ENCODE measurements around the gene PRICKLE4. TPM values are rescaled to one million over a fixed set of nuclear protein-coding genes. Genes with fewer than 3 reads are reported as not detected.

PRICKLE4 gene
- polyA plus RNA-seq (2013, experiment 1 of 2) = 0.33 TPM
- 0.15 TPM for polyA plus RNA-seq (2013, experiment 2 of 2)

- peak within 1 kb of the TSS; percentile 95 for H3K4me2 ChIP-seq (ENCODE audit: low read length, poor library complexity, severe bottlenecking)
- DNase-seq = peak; percentile 30
- peak within 1 kb of the TSS; percentile 64 to 84 for H3K4me3 ChIP-seq (ENCODE audit: insufficient read depth in 1 of 2, low read depth in 1 of 2, low read length in 2 of 2)
- H3K79me1 ChIP-seq (replicated peaks; ENCODE audit: low read length, poor library complexity, severe bottlenecking) = peaks cover 17% of the 10 kb centered on the region
- no peak within 1 kb of the TSS for H2AK5ac ChIP-seq (ENCODE audit: low read length, severe bottlenecking)
- H3K23ac ChIP-seq (ENCODE audit: low read length in 2 of 2) = no peak within 1 kb of the TSS
- no peak within 1 kb of the TSS for H4K91ac ChIP-seq (ENCODE audit: low read length)
- 1% methylated on average over 21 of the region's 36 CpGs for WGBS
- no peaks in the 10 kb centered on the region for H3K9me3 ChIP-seq (ENCODE audit: control insufficient read depth, low read length)
- peak within 1 kb of the TSS; percentile 23 to 60 for H3K18ac ChIP-seq (ENCODE audit: low read depth in 1 of 2, low read length in 2 of 2)
- H2BK15ac ChIP-seq (ENCODE audit: low read depth, poor library complexity, severe bottlenecking) = peak within 1 kb of the TSS; percentile 28
- H3K4me1 ChIP-seq (ENCODE audit: control insufficient read depth, insufficient read depth, low read depth, low read length) = peaks cover 14% of the 10 kb centered on the region
- H3K27me3 ChIP-seq (ENCODE audit: control insufficient read depth in 1 of 2, insufficient read depth in 1 of 2, low read length in 2 of 2) = no peaks in the 10 kb centered on the region
- peak within 1 kb of the TSS in 1 of 2 experiments; percentile 45 for H2BK12ac ChIP-seq (ENCODE audit: low read length in 2 of 2)
- H2BK120ac ChIP-seq (ENCODE audit: low read depth, low read length) = no peak within 1 kb of the TSS
- no peak within 1 kb of the TSS for H4K8ac ChIP-seq (ENCODE audit: low read length)
- no peak within 1 kb of the TSS for H3K14ac ChIP-seq (ENCODE audit: low read length in 2 of 2)
- peak within 1 kb of the TSS in 1 of 2 experiments; percentile 26 for H3K4ac ChIP-seq (ENCODE audit: low read depth in 1 of 2, low read length in 2 of 2)
- H3K9ac ChIP-seq (ENCODE audit: low read length) = peak within 1 kb of the TSS; percentile 92
- no peak within 1 kb of the TSS for H3K27ac ChIP-seq (ENCODE audit: low read length, poor library complexity, severe bottlenecking)
- no peak within 1 kb of the TSS for H2BK5ac ChIP-seq (ENCODE audit: low read depth, low read length, poor library complexity, severe bottlenecking)
- H3K36me3 ChIP-seq (ENCODE audit: control insufficient read depth in 1 of 2, insufficient read depth in 2 of 2, low read depth in 1 of 2, low read length in 2 of 2) = peaks cover 5 to 15% of the 10 kb centered on the region in 2 experiments
- peak within 1 kb of the TSS; percentile 68 for H2AFZ ChIP-seq (ENCODE audit: low read depth, low read length)
Measured at GRCh38 chr6:41780551-41781365, at the start of gene PRICKLE4. PRICKLE4 (plus strand) TSS chr6:41780782; CDS start chr6:41783474, 2,692 bp downstream.

GRCh38 chr6:41731561-41732086 is 49.0 kb upstream of the PRICKLE4 start:
- peaks cover 26% of the 10 kb centered on the region for H3K79me1 ChIP-seq (replicated peaks; ENCODE audit: low read length, poor library complexity, severe bottlenecking)
- H3K4ac ChIP-seq (ENCODE audit: low read depth in 1 of 2, low read length in 2 of 2) = no peak overlapping the region
- H3K4me3 ChIP-seq (ENCODE audit: insufficient read depth in 1 of 2, low read depth in 1 of 2, low read length in 2 of 2) = no peak overlapping the region
- WGBS = 92% methylated on average over 7 of the region's 7 CpGs
- H2BK5ac ChIP-seq (ENCODE audit: low read depth, low read length, poor library complexity, severe bottlenecking) = no peak overlapping the region
- H3K4me2 ChIP-seq (ENCODE audit: low read length, poor library complexity, severe bottlenecking) = peak overlapping the region; percentile 32
- H2BK15ac ChIP-seq (ENCODE audit: low read depth, poor library complexity, severe bottlenecking) = no peak overlapping the region
- no peak overlapping the region for H4K91ac ChIP-seq (ENCODE audit: low read length)
- H3K27me3 ChIP-seq (ENCODE audit: control insufficient read depth in 1 of 2, insufficient read depth in 1 of 2, low read length in 2 of 2) = no peaks in the 10 kb centered on the region
- H3K18ac ChIP-seq (ENCODE audit: low read depth in 1 of 2, low read length in 2 of 2) = no peak overlapping the region
- H3K14ac ChIP-seq (ENCODE audit: low read length in 2 of 2) = no peak overlapping the region
- no peak overlapping the region for H2AFZ ChIP-seq (ENCODE audit: low read depth, low read length)
- H4K8ac ChIP-seq (ENCODE audit: low read length) = no peak overlapping the region
- H3K9ac ChIP-seq (ENCODE audit: low read length) = no peak overlapping the region
- H3K36me3 ChIP-seq (ENCODE audit: control insufficient read depth in 1 of 2, insufficient read depth in 2 of 2, low read depth in 1 of 2, low read length in 2 of 2) = peaks cover 0 to 19% of the 10 kb centered on the region in 2 experiments
- DNase-seq = no peak
- H3K9me3 ChIP-seq (ENCODE audit: control insufficient read depth, low read length) = no peaks in the 10 kb centered on the region
- H3K4me1 ChIP-seq (ENCODE audit: control insufficient read depth, insufficient read depth, low read depth, low read length) = peaks cover 53% of the 10 kb centered on the region
- H2AK5ac ChIP-seq (ENCODE audit: low read length, severe bottlenecking) = peak overlapping the region; percentile 80
- H2BK120ac ChIP-seq (ENCODE audit: low read depth, low read length) = no peak overlapping the region
- H2BK12ac ChIP-seq (ENCODE audit: low read length in 2 of 2) = peak overlapping the region in 1 of 2 experiments; percentile 55
- H3K23ac ChIP-seq (ENCODE audit: low read length in 2 of 2) = peak overlapping the region in 1 of 2 experiments; percentile 53
- peak overlapping the region; percentile 14 for H3K27ac ChIP-seq (ENCODE audit: low read length, poor library complexity, severe bottlenecking)

DNA sequence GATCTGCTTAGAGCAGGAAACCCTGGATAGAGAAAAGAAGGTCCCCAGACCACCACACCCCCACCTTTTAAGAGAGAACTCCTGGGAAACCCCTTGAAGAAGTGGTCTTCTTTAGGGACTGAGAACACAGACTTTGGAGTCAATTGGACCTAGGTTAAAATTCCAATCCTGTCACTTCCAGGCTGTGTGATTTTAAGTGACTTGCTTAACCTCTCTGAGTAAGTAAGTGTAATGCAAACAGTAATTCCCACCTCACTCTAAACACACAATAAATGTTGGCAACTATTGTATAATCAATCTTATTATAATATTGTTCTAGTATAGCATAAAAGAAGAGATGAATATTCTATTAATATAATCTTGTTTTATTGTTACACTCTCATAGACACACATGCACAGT is 48.4 kb upstream of the PRICKLE4 start:
- H2BK15ac ChIP-seq (ENCODE audit: low read depth, poor library complexity, severe bottlenecking) = no peak overlapping the region
- H3K9ac ChIP-seq (ENCODE audit: low read length) = no peak overlapping the region
- H4K8ac ChIP-seq (ENCODE audit: low read length) = no peak overlapping the region
- DNase-seq = no peak
- no peaks in the 10 kb centered on the region for H3K9me3 ChIP-seq (ENCODE audit: control insufficient read depth, low read length)
- no peak overlapping the region for H4K91ac ChIP-seq (ENCODE audit: low read length)
- no peak overlapping the region for H2BK5ac ChIP-seq (ENCODE audit: low read depth, low read length, poor library complexity, severe bottlenecking)
- H3K4me1 ChIP-seq (ENCODE audit: control insufficient read depth, insufficient read depth, low read depth, low read length) = peaks cover 53% of the 10 kb centered on the region
- peak overlapping the region; percentile 33 for H2AK5ac ChIP-seq (ENCODE audit: low read length, severe bottlenecking)
- H3K18ac ChIP-seq (ENCODE audit: low read depth in 1 of 2, low read length in 2 of 2) = no peak overlapping the region
- H3K4me3 ChIP-seq (ENCODE audit: insufficient read depth in 1 of 2, low read depth in 1 of 2, low read length in 2 of 2) = no peak overlapping the region
- H2AFZ ChIP-seq (ENCODE audit: low read depth, low read length) = no peak overlapping the region
- H2BK120ac ChIP-seq (ENCODE audit: low read depth, low read length) = no peak overlapping the region
- peaks cover 21% of the 10 kb centered on the region for H3K79me1 ChIP-seq (replicated peaks; ENCODE audit: low read length, poor library complexity, severe bottlenecking)
- H3K14ac ChIP-seq (ENCODE audit: low read length in 2 of 2) = no peak overlapping the region
- H3K27me3 ChIP-seq (ENCODE audit: control insufficient read depth in 1 of 2, insufficient read depth in 1 of 2, low read length in 2 of 2) = peaks cover 0 to 3% of the 10 kb centered on the region in 2 experiments
- H3K4me2 ChIP-seq (ENCODE audit: low read length, poor library complexity, severe bottlenecking) = peak overlapping the region; percentile 65
- no peak overlapping the region for H3K23ac ChIP-seq (ENCODE audit: low read length in 2 of 2)
- no peak overlapping the region for H2BK12ac ChIP-seq (ENCODE audit: low read length in 2 of 2)
- H3K36me3 ChIP-seq (ENCODE audit: control insufficient read depth in 1 of 2, insufficient read depth in 2 of 2, low read depth in 1 of 2, low read length in 2 of 2) = peaks cover 0 to 15% of the 10 kb centered on the region in 2 experiments
- H3K27ac ChIP-seq (ENCODE audit: low read length, poor library complexity, severe bottlenecking) = peak overlapping the region; percentile 14
- no peak overlapping the region for H3K4ac ChIP-seq (ENCODE audit: low read depth in 1 of 2, low read length in 2 of 2)
